GM12878 (cell line): ENCODE measurements around the gene TEX51. TPM values are rescaled to one million over a fixed set of nuclear protein-coding genes. Genes with fewer than 3 reads are reported as not detected.

Source experiments
- ATAC-seq: fragments of 200-7000 bp; cut with Tn5 transposase; 3 replicates; pipeline ENCODE4 v1.9.1; 2020; ENCODE audit warnings: mild to moderate bottlenecking, moderate library complexity
- BruUV-seq: library from RNA; stranded (reverse); fragments of 400-500 nt; replicated peaks from 2 replicates; lab custom pipeline; 2021; lab: Mats Ljungman, UMichigan
- CTCF ChIA-PET: fragments of 300-600 bp; sonication (Branson Sonifier 250); formaldehyde crosslinking; extraction: SDS; loops from one replicate; lab custom pipeline; 2021; ENCODE audit warnings: inconsistent platforms; lab: Yijun Ruan, JAX
- POLR2A ChIA-PET: fragments of 350-600 bp; formaldehyde crosslinking; extraction: SDS; loops from one replicate; lab custom pipeline; 2021; ENCODE audit warnings: inconsistent platforms; lab: Charles Lee
- RAD21 ChIA-PET: fragments of 300-600 bp; sonication (Branson Sonifier 250); formaldehyde crosslinking; loops from one replicate; lab custom pipeline; 2023; ENCODE audit warnings: antibody characterized with exemption; ENCODE audit not compliant: unreplicated experiment; lab: Charles Lee
- SMC1A ChIA-PET: fragments of 300-600 bp; sonication (Branson Sonifier 250); formaldehyde crosslinking; loops from one replicate; lab custom pipeline; 2023; ENCODE audit not compliant: unreplicated experiment, uncharacterized antibody; lab: Charles Lee
- DNase-seq: peaks from one replicate; pipeline ENCODE4 v3.0.0-alpha.2; 2011; ENCODE audit warnings: low read depth, low spot score
- FAIRE-seq: peaks from 3 replicates; lab custom pipeline; 2011; peaks lifted over from hg19 to GRCh38; lab: Jason Lieb, UNC
- H2AFZ ChIP-seq: 2 replicates; pipeline ENCODE4 v1.6.0; 2011; ENCODE audit warnings: low read depth, low read length, control low read depth; ENCODE audit not compliant: control insufficient read depth
- H3K27ac ChIP-seq: 2 replicates; pipeline ENCODE4 v1.5.1; 2011; ENCODE audit warnings: control low read depth; ENCODE audit not compliant: control insufficient read depth, insufficient read depth
- H3K27me3 ChIP-seq, 2 experiments: replicated peaks in 1 of 2; 2 replicates each; pipeline versions ENCODE4 v1.6.0 to v1.6.1; 2011; ENCODE audit warnings: low read length in 1 of 2; ENCODE audit not compliant: control insufficient read depth in 2 of 2, insufficient read depth in 2 of 2
- H3K36me3 ChIP-seq, 2 experiments: 2 replicates each; pipeline ENCODE4 v1.5.1; 2011; ENCODE audit warnings: low read length in 1 of 2; ENCODE audit not compliant: control insufficient read depth in 2 of 2, insufficient read depth in 2 of 2
- H3K4me1 ChIP-seq: 2 replicates; pipeline ENCODE4 v1.6.1; 2011; ENCODE audit warnings: mild to moderate bottlenecking, low read length, moderate library complexity, mixed read lengths; ENCODE audit not compliant: control insufficient read depth, insufficient read depth
- H3K4me2 ChIP-seq: 2 replicates; pipeline ENCODE4 v1.6.0; 2011; ENCODE audit warnings: control low read depth; ENCODE audit not compliant: control insufficient read depth, insufficient read depth
- H3K4me3 ChIP-seq: fragments of 200-600 bp; sonication (generic); 2 replicates; pipeline ENCODE4 v1.5.1; 2016
- H3K79me2 ChIP-seq: 2 replicates; pipeline ENCODE4 v1.6.0; 2011; ENCODE audit warnings: low read length; ENCODE audit not compliant: control insufficient read depth, insufficient read depth
- H3K9ac ChIP-seq: 2 replicates; pipeline ENCODE4 v1.8.0; 2011; ENCODE audit warnings: low read length, control low read depth, mixed read lengths; ENCODE audit not compliant: control insufficient read depth, insufficient read depth
- H3K9me3 ChIP-seq: replicated peaks from 3 replicates; pipeline ENCODE4 v1.5.1; 2011; ENCODE audit warnings: mild to moderate bottlenecking, low read length; ENCODE audit not compliant: control insufficient read depth, insufficient read depth
- H4K20me1 ChIP-seq: 2 replicates; pipeline ENCODE4 v1.6.0; 2011; ENCODE audit not compliant: control insufficient read depth, insufficient read depth
- CUX1 ChIP-seq: IDR thresholded peaks from 2 replicates; pipeline ENCODE4 v1.6.1; 2012; ENCODE audit warnings: improper control_type of control experiment, low read depth, low read length; ENCODE audit not compliant: insufficient replicate concordance
- SUZ12 ChIP-seq: fragments of 200-600 bp; sonication (generic); IDR thresholded peaks from one replicate; pipeline ENCODE4 v1.6.1; 2018; ENCODE audit warnings: antibody characterized with exemption, mild to moderate bottlenecking; ENCODE audit not compliant: unreplicated experiment
- WGBS: methylation state at CpG from one replicate; pipeline ENCODE4 v1.1.6; 2016; ENCODE audit warnings: low lambda C conversion rate; ENCODE audit not compliant: insufficient replicate concordance, insufficient coverage; ENCODE audit errors: missing lambda C conversion rate; 5-methylcytosine and 5-hydroxymethylcytosine counted together
- in situ Hi-C: fragments of 300-500 bp; cut with MboI; formaldehyde crosslinking; loops from 9 replicates; pipeline ENCODE4 v1.14.3; 2018; ENCODE audit warnings: mixed read lengths
- intact Hi-C: fragments of 100-400 bp; cut with micrococcal nuclease; formaldehyde crosslinking; loops from one replicate; pipeline ENCODE4 v1.14.2; 2022; ENCODE audit not compliant: unreplicated experiment
- polyA plus RNA-seq, 11 experiments: library from polyadenylated mRNA; depleted of rRNA in 4 of 11; unstranded in 6 of 11; stranded (reverse) in 5 of 11; fragments of >200 nt; fragmentation: Nextera tagmentation in 4 of 11; fragmentation: Illumina TruSeq in 1 of 11; extraction: Ambion mirVana in 4 of 11; extraction: Trizol in 1 of 11; gene quantifications; 1 replicate in 1 of 11; 2 replicates in 10 of 11; pipeline versions ENCODE4 v1.2.1 to v1.2.3, GENCODE V29; 2011 to 2016; ENCODE audit warnings: inconsistent platforms in 2 of 11, missing spikeins in 2 of 11, low read depth in 1 of 11
- total RNA-seq, 4 experiments: library from RNA; depleted of rRNA in 3 of 4; stranded (reverse); fragments of >200 nt in 3 of 4; fragmentation: Illumina TruSeq in 1 of 4; extraction: Trizol in 1 of 4; gene quantifications; 2 replicates each; pipeline versions ENCODE4 v1.2.1 to v1.2.3, GENCODE V29; 2013 to 2021

TEX51 gene
- total and polyA plus RNA-seq, 10 of the 15 experiments (the other 5 are each of a cell fraction or from before 2014, with no cell fraction given): not detected

- DNase-seq: no peak
- WGBS: 27% methylated on average over 12 of the region's 12 CpGs
- no peak overlapping the region for H3K4me3 ChIP-seq
- no peak overlapping the region for H3K4me2 ChIP-seq
- no peak overlapping the region for H3K27ac ChIP-seq
- RAD21 ChIA-PET: no interaction called here
- no peaks in the 10 kb centered on the region for H3K9me3 ChIP-seq
- SMC1A ChIA-PET: no interaction called here
- H3K79me2 ChIP-seq: no peaks in the 10 kb centered on the region
- H3K27me3 ChIP-seq: peaks cover 0 to 1% of the 10 kb centered on the region in 2 experiments; a peak in 2 of 4 replicates
- no peak for FAIRE-seq
- no TSS peak for BruUV-seq
- TF ChIP-seq SUZ12 (no peak), CUX1 (no peak)
- H3K4me1 ChIP-seq: no peaks in the 10 kb centered on the region
- POLR2A ChIA-PET: no interaction called here
- no peaks in the 10 kb centered on the region for H3K36me3 ChIP-seq
- H3K9ac ChIP-seq: no peak overlapping the region
- no peak overlapping the region for H2AFZ ChIP-seq
- intact Hi-C loops: no loop called here
- ATAC-seq: no peak
- no peaks in the 10 kb centered on the region for H4K20me1 ChIP-seq
- CTCF ChIA-PET: no interaction called here
- in situ Hi-C loops: no loop called here
Observed at GRCh38 chr2:126890551-126891450, 7.9 kb upstream of the TEX51 start.
